Mesendoderm (in vitro differentiated cells): ENCODE results near the gene HMCN2.
A peak's percentile ranks its signal among the peaks of the same experiment; 100 is the strongest.

ENCODE experiments used
- DNase-seq: peaks from one replicate; pipeline ENCODE4 v3.0.0; 2013
- H2AK5ac ChIP-seq: 2 replicates; pipeline ENCODE4 v1.6.1; 2013; ENCODE audit warnings: low read length, inconsistent platforms
- H2BK120ac ChIP-seq: 2 replicates; pipeline ENCODE4 v1.6.1; 2013; ENCODE audit warnings: low read depth, mild to moderate bottlenecking, low read length, moderate library complexity, mixed read lengths
- H2BK15ac ChIP-seq: replicated peaks from 2 replicates; pipeline ENCODE4 v1.6.1; 2013; ENCODE audit warnings: low read depth, mild to moderate bottlenecking, moderate library complexity
- H2BK5ac ChIP-seq: 2 replicates; pipeline ENCODE4 v1.6.1; 2013; ENCODE audit warnings: low read length, inconsistent platforms
- H3K18ac ChIP-seq: 2 replicates; pipeline ENCODE4 v1.6.1; 2013; ENCODE audit warnings: mild to moderate bottlenecking, low read length, mixed read lengths
- H3K23ac ChIP-seq: one replicate; pipeline ENCODE4 v1.6.1; 2013; ENCODE audit warnings: low read length
- H3K27ac ChIP-seq: 2 replicates; pipeline ENCODE4 v1.5.1; 2013; ENCODE audit warnings: low read depth, mild to moderate bottlenecking, inconsistent platforms, low read length, moderate library complexity
- H3K27me3 ChIP-seq: 2 replicates; pipeline ENCODE4 v1.6.1; 2013; ENCODE audit warnings: low read length, control low read depth, mild to moderate bottlenecking, inconsistent platforms; ENCODE audit not compliant: insufficient read depth, poor library complexity
- H3K36me3 ChIP-seq: 2 replicates; pipeline ENCODE4 v1.6.1; 2013; ENCODE audit warnings: low read length, inconsistent platforms; ENCODE audit not compliant: control insufficient read depth, insufficient read depth
- H3K4ac ChIP-seq: one replicate; pipeline ENCODE4 v1.6.1; 2013; ENCODE audit warnings: low read depth, mild to moderate bottlenecking, low read length, moderate library complexity
- H3K4me1 ChIP-seq: 2 replicates; pipeline ENCODE4 v1.6.1; 2013; ENCODE audit warnings: low read depth, low read length, inconsistent platforms; ENCODE audit not compliant: control insufficient read depth
- H3K4me2 ChIP-seq: 2 replicates; pipeline ENCODE4 v1.6.1; 2013; ENCODE audit warnings: low read length
- H3K4me3 ChIP-seq: 2 replicates; pipeline ENCODE4 v1.5.1; 2013; ENCODE audit warnings: mild to moderate bottlenecking, low read length
- H3K56ac ChIP-seq: one replicate; pipeline ENCODE4 v1.6.1; 2013; ENCODE audit warnings: low read length
- H3K79me1 ChIP-seq: 2 replicates; pipeline ENCODE4 v1.6.1; 2013; ENCODE audit warnings: low read length, inconsistent platforms
- H3K79me2 ChIP-seq: 2 replicates; pipeline ENCODE4 v1.6.1; 2013; ENCODE audit warnings: mild to moderate bottlenecking, low read length; ENCODE audit not compliant: control insufficient read depth, insufficient read depth
- H3K9ac ChIP-seq: 2 replicates; pipeline ENCODE4 v1.6.1; 2013; ENCODE audit warnings: low read length, inconsistent platforms
- H4K5ac ChIP-seq: one replicate; pipeline ENCODE4 v1.6.1; 2013; ENCODE audit warnings: low read length
- H4K8ac ChIP-seq: one replicate; pipeline ENCODE4 v1.6.1; 2013; ENCODE audit warnings: low read depth, mild to moderate bottlenecking, control low read depth, low read length, moderate library complexity
- WGBS: extraction: QIAGEN DNeasy Blood & Tissue Kit; methylation state at CpG from one replicate; pipeline ENCODE4 v1.1.7; 2013; ENCODE audit warnings: low lambda C conversion rate, missing lambda C conversion rate; ENCODE audit not compliant: insufficient coverage; ENCODE audit errors: extremely low coverage; 5-methylcytosine and 5-hydroxymethylcytosine counted together

Gene HMCN2

DNA sequence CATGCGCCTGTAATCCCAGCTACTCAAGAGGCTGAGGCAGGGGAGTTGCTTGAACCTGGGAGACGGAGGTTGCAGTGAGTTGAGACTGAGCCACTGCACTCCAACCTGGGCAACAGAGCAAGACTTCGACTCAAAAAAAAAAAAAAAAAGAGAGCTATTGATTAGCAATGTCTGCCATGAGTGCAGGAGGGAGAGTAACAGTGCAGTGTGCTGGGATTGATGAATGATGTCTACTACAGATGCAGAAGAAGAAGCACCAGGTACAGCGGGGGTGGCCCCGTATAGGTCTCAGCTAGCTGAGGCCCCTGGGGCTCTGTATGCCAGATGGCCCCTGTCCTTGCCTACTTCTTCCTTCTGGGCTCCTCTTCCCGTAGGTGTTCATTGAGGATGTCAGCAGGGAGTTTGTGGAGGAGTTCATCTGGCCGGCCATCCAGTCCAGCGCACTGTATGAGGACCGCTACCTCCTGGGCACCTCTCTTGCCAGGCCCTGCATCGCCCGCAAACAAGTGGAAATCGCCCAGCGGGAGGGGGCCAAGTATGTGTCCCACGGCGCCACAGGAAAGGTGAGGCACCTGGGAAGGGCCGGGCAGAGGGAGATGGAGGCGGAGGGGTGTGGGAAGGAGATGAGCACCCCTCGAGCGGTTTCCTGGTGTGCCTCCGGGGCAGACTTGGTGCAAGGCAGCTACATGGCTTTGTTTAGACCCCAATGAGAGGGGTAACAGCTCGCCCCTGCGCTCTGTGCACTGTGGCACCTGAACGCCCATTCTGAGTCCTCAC is 192.7 kb downstream of the HMCN2 start:
- Histone ChIP-seq H2BK15ac (no peak overlapping the region), H2BK120ac (no peak overlapping the region), H3K79me1 (no peaks in the 10 kb centered on the region), H2BK5ac (no peak overlapping the region), H3K9ac (no peak overlapping the region), H3K36me3 (no peaks in the 10 kb centered on the region), H2AK5ac (no peak overlapping the region), H4K5ac (no peak overlapping the region), H3K79me2 (no peaks in the 10 kb centered on the region), H4K8ac (no peak overlapping the region), H3K27ac (no peak overlapping the region), H3K23ac (no peak overlapping the region), H3K4ac (no peak overlapping the region), H3K4me2 (no peak overlapping the region), H3K4me1 (no peaks in the 10 kb centered on the region), H3K56ac (no peak overlapping the region), H3K27me3 (no peaks in the 10 kb centered on the region), H3K4me3 (no peak overlapping the region), H3K18ac (no peak overlapping the region)
- no CpG with 5 or more reads among the region's 23 CpGs for WGBS
- DNase-seq = no peak

DNA sequence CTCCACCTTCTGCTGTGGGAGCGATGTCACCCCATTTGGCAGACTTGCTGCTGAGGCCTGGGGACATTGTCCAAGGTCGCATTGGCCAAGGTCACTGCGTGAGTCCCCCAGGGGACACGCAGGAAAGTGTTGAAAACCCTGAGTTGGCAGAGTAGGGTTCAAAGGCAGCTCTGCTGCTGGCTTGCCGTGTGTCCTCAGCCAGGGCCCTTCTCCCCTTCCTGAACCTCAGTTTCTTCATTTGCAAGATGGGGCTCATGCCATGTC is 193.2 kb downstream of the HMCN2 start:
- WGBS = no CpG with 5 or more reads among the region's 5 CpGs
- H3K4me3 ChIP-seq = no peak overlapping the region
- no peaks in the 10 kb centered on the region for H3K79me2 ChIP-seq
- no peak overlapping the region for H4K8ac ChIP-seq
- no peak overlapping the region for H3K9ac ChIP-seq
- no peak overlapping the region for H4K5ac ChIP-seq
- H2AK5ac ChIP-seq = no peak overlapping the region
- H3K4me2 ChIP-seq = no peak overlapping the region
- H2BK120ac ChIP-seq = no peak overlapping the region
- DNase-seq = no peak
- H3K79me1 ChIP-seq = no peaks in the 10 kb centered on the region
- H3K18ac ChIP-seq = no peak overlapping the region
- no peak overlapping the region for H3K56ac ChIP-seq
- H3K27ac ChIP-seq = no peak overlapping the region
- no peak overlapping the region for H3K23ac ChIP-seq
- H3K4ac ChIP-seq = no peak overlapping the region
- no peaks in the 10 kb centered on the region for H3K27me3 ChIP-seq
- no peak overlapping the region for H2BK15ac ChIP-seq
- H3K36me3 ChIP-seq = no peaks in the 10 kb centered on the region
- H3K4me1 ChIP-seq = no peaks in the 10 kb centered on the region
- no peak overlapping the region for H2BK5ac ChIP-seq

DNA sequence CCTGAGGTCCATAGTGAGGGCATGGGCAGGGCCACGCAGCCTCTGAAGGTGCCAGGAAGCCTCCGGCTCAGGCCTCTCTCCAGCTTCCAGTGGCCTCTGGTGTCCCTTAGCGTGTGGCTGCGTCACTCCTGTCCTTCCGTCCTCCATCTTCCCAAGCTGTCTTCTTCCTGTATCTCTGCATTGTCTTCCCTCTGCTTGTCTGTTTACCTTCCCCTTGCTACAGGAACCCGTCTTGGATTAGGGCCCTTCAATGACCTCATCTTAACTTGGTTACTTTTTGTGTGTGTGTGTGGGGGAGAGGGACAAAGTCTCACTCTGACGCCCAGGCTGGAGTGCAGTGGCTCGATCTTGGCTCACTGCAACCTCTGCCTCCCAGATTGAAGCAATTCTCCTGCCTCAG is 193.6 kb downstream of the HMCN2 start:
- WGBS = no CpG with 5 or more reads among the region's 8 CpGs
- DNase-seq = no peak
- Histone ChIP-seq H3K18ac (no peak overlapping the region), H2BK5ac (no peak overlapping the region), H4K5ac (no peak overlapping the region), H3K56ac (no peak overlapping the region), H3K23ac (no peak overlapping the region), H3K79me2 (no peaks in the 10 kb centered on the region), H3K27ac (no peak overlapping the region), H3K4me3 (no peak overlapping the region), H2BK120ac (no peak overlapping the region), H3K4me2 (no peak overlapping the region), H3K27me3 (no peaks in the 10 kb centered on the region), H3K4me1 (no peaks in the 10 kb centered on the region), H2AK5ac (no peak overlapping the region), H4K8ac (no peak overlapping the region), H3K4ac (no peak overlapping the region), H2BK15ac (no peak overlapping the region), H3K9ac (no peak overlapping the region), H3K36me3 (no peaks in the 10 kb centered on the region), H3K79me1 (no peaks in the 10 kb centered on the region)

DNA sequence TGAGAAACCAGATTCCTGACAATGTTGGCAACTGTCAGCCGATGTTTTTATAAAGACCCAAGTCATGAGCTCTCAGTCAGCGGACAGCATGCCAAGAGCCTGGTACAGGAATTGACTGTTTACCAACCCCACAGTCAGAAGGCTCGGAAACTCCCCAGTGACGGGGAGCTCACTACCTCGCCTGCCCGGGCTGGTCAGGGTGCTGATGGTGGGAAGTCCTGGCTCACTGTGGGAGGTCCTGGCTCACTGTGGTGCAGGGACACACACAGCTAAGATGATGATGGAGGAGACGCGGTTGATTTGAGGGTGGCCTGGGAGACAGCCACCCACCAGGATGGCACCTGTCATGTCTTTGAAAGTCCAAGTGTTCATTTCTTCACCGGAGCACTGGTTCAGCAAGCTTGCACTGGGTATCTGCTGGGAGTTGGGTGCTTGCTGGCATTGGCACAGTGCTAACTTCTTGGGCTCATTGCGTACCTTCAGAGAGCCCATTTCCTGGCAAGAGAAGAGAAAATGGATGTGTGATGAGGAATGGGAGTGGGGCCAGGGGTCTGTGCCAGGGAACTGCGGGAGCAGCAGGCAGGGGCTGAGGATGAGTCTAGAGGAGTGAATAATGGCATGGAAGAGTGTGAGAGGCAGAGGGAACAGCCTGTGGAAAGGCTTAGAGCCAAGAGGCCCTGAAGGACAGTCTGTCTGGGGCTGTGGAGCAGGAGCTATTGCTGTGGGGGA is 194.5 kb downstream of the HMCN2 start:
- no peak overlapping the region for H3K4me2 ChIP-seq
- H4K5ac ChIP-seq = no peak overlapping the region
- no peaks in the 10 kb centered on the region for H3K36me3 ChIP-seq
- no peaks in the 10 kb centered on the region for H3K4me1 ChIP-seq
- no peak overlapping the region for H2AK5ac ChIP-seq
- no peak overlapping the region for H4K8ac ChIP-seq
- H3K79me2 ChIP-seq = no peaks in the 10 kb centered on the region
- no peak overlapping the region for H3K9ac ChIP-seq
- H2BK5ac ChIP-seq = no peak overlapping the region
- H2BK15ac ChIP-seq = no peak overlapping the region
- H3K23ac ChIP-seq = no peak overlapping the region
- no peaks in the 10 kb centered on the region for H3K79me1 ChIP-seq
- DNase-seq = no peak
- no peak overlapping the region for H3K4ac ChIP-seq
- H3K27ac ChIP-seq = no peak overlapping the region
- no peak overlapping the region for H3K18ac ChIP-seq
- no peak overlapping the region for H3K56ac ChIP-seq
- no peak overlapping the region for H3K4me3 ChIP-seq
- no CpG with 5 or more reads among the region's 11 CpGs for whole genome bisulfite sequencing
- H2BK120ac ChIP-seq = no peak overlapping the region
- H3K27me3 ChIP-seq = no peaks in the 10 kb centered on the region

DNA sequence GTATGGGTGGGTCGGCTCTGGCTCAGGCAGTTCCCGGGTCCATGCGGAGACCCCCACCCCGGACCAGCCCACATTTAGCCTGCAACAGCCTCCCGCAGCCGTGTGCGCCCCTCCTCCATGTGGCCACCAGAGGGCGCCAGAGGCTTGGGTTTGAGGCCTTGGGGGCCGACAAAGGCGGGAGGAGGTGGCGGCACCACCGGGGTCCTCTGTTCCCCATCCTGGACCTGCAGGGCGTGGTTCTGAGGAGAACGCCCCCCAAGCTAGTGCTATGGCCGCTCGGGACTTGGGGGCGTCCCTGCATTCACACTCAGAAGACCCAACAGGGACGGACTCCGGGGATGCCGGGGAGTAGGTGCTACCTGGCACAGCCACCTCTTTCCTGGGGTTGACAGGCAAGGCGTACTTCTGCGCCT is 195.7 kb downstream of the HMCN2 start:
- no peaks in the 10 kb centered on the region for H3K4me1 ChIP-seq
- peak; percentile 56 for DNase-seq
- H3K56ac ChIP-seq = no peak overlapping the region
- H4K8ac ChIP-seq = no peak overlapping the region
- no peak overlapping the region for H3K4ac ChIP-seq
- no peak overlapping the region for H3K18ac ChIP-seq
- no peaks in the 10 kb centered on the region for H3K36me3 ChIP-seq
- H2BK120ac ChIP-seq = no peak overlapping the region
- H4K5ac ChIP-seq = no peak overlapping the region
- no peak overlapping the region for H3K9ac ChIP-seq
- H3K27ac ChIP-seq = no peak overlapping the region
- no CpG with 5 or more reads among the region's 22 CpGs for WGBS
- no peaks in the 10 kb centered on the region for H3K79me2 ChIP-seq
- no peak overlapping the region for H3K23ac ChIP-seq
- no peak overlapping the region for H2AK5ac ChIP-seq
- H3K27me3 ChIP-seq = no peaks in the 10 kb centered on the region
- H2BK5ac ChIP-seq = no peak overlapping the region
- H3K79me1 ChIP-seq = no peaks in the 10 kb centered on the region
- H2BK15ac ChIP-seq = no peak overlapping the region
- H3K4me3 ChIP-seq = no peak overlapping the region
- no peak overlapping the region for H3K4me2 ChIP-seq

DNA sequence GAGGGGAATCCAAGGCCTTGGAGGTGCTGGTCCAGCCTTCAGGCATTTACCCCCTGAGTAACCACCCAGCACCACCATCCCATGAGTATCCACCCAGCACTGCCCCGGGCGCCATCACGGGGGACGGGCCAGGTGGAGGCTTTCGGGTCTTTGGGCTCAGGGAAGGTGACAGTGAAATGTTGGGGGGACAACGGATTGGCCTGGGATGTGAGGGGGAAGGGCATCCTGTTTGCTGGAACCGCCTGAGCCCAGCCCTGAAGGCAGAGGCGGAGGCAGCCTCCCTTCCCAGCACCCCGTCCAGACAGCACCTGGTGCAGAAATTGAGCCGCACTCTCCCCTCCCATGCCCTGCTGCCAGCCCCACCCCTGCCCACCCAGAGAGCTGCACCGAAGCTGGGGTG is 196.2 kb downstream of the HMCN2 start:
- H2BK15ac ChIP-seq = no peak overlapping the region
- H4K8ac ChIP-seq = no peak overlapping the region
- no peak overlapping the region for H3K4ac ChIP-seq
- H3K79me1 ChIP-seq = no peaks in the 10 kb centered on the region
- peak overlapping the region; percentile 34 for H3K56ac ChIP-seq
- no peak overlapping the region for H3K9ac ChIP-seq
- H3K79me2 ChIP-seq = no peaks in the 10 kb centered on the region
- no peaks in the 10 kb centered on the region for H3K4me1 ChIP-seq
- no peak overlapping the region for H2BK5ac ChIP-seq
- H3K4me3 ChIP-seq = no peak overlapping the region
- no peak overlapping the region for H3K23ac ChIP-seq
- H4K5ac ChIP-seq = no peak overlapping the region
- no peak overlapping the region for H3K18ac ChIP-seq
- H3K27me3 ChIP-seq = no peaks in the 10 kb centered on the region
- H2BK120ac ChIP-seq = no peak overlapping the region
- H3K36me3 ChIP-seq = no peaks in the 10 kb centered on the region
- no CpG with 5 or more reads among the region's 11 CpGs for WGBS
- H3K4me2 ChIP-seq = no peak overlapping the region
- no peak overlapping the region for H3K27ac ChIP-seq
- DNase-seq = no peak
- no peak overlapping the region for H2AK5ac ChIP-seq
